Neural crest cell (in vitro differentiated cells): Measurements from ENCODE around the gene SHD. TPM values are rescaled to one million over a fixed set of nuclear protein-coding genes. Genes with fewer than 3 reads are reported as not detected.

Experiments
- DNase-seq: peaks from one replicate; pipeline ENCODE4 v3.0.0; 2021; ENCODE audit warnings: low read depth, mixed read lengths, low spot score
- H3K27ac Mint-ChIP-seq: one replicate; pipeline ENCODE4 v1.8.0; 2021; ENCODE audit warnings: mild to moderate bottlenecking, mixed read lengths; ENCODE audit not compliant: unreplicated experiment
- H3K27me3 Mint-ChIP-seq: 2 replicates; pipeline ENCODE4 v1.8.0; 2021; ENCODE audit warnings: low read depth, mild to moderate bottlenecking, mixed read lengths
- H3K36me3 Mint-ChIP-seq: 2 replicates; pipeline ENCODE4 v1.8.0; 2021; ENCODE audit warnings: low read depth, mild to moderate bottlenecking, mixed read lengths
- H3K4me1 Mint-ChIP-seq: 2 replicates; pipeline ENCODE4 v1.8.0; 2021; ENCODE audit warnings: mixed read lengths
- H3K4me3 Mint-ChIP-seq: one replicate; pipeline ENCODE4 v1.8.0; 2021; ENCODE audit warnings: mild to moderate bottlenecking, mixed read lengths
- H3K9me3 Mint-ChIP-seq: 2 replicates; pipeline ENCODE4 v1.8.0; 2021; ENCODE audit warnings: mixed read lengths
- CTCF ChIP-seq: fragments of 200-600 bp; sonication (generic); conservative IDR thresholded peaks from 2 replicates; pipeline ENCODE4 v1.5.0; 2021; ENCODE audit warnings: antibody characterized with exemption, mild to moderate bottlenecking
- total RNA-seq: library from RNA; stranded (reverse); gene quantifications from 2 replicates; pipeline ENCODE4 v1.2.1, GENCODE V29; 2021

The SHD gene
- total RNA-seq, 1 donor from 2014 or later, result 2.7 TPM

- H3K4me1 Mint-ChIP-seq, result peaks cover 7% of the 10 kb centered on the region
- no peaks in the 10 kb centered on the region for H3K36me3 Mint-ChIP-seq
- peaks cover 11% of the 10 kb centered on the region for H3K27me3 Mint-ChIP-seq
- H3K4me3 Mint-ChIP-seq, result no peak overlapping the region
- no peak for TF ChIP-seq CTCF
- DNase-seq, result no peak
- H3K9me3 Mint-ChIP-seq, result no peaks in the 10 kb centered on the region
- no peak overlapping the region for H3K27ac Mint-ChIP-seq
Measured at GRCh38 chr19:4292515-4292914, 13.4 kb downstream of the SHD start.

GRCh38 chr19:4294389-4294788 is 15.3 kb downstream of the SHD start:
- H3K4me1 Mint-ChIP-seq, result peaks cover 7% of the 10 kb centered on the region
- no peak for TF ChIP-seq CTCF
- H3K27ac Mint-ChIP-seq, result no peak overlapping the region
- no peaks in the 10 kb centered on the region for H3K9me3 Mint-ChIP-seq
- H3K4me3 Mint-ChIP-seq, result no peak overlapping the region
- no peaks in the 10 kb centered on the region for H3K36me3 Mint-ChIP-seq
- DNase-seq, result no peak
- H3K27me3 Mint-ChIP-seq, result peaks cover 4% of the 10 kb centered on the region

- Mint-ChIP-seq H3K27ac (no peak overlapping the region), H3K4me1 (peaks cover under 1% of the 10 kb centered on the region), H3K4me3 (no peak overlapping the region), H3K9me3 (no peaks in the 10 kb centered on the region), H3K27me3 (peaks cover 4% of the 10 kb centered on the region), H3K36me3 (no peaks in the 10 kb centered on the region)
- no peak for TF ChIP-seq CTCF
- DNase-seq, result no peak
Measured at GRCh38 chr19:4295972-4296771, 17.1 kb downstream of the SHD start.

GRCh38 chr19:4297901-4298809 is 19.1 kb downstream of the SHD start:
- DNase-seq, result no peak

More at GRCh38 chr19:4297901-4298809, 19.1 kb downstream of the SHD start:
- Mint-ChIP-seq H3K4me1 (peaks cover 7% of the 10 kb centered on the region), H3K27me3 (peaks cover 4% of the 10 kb centered on the region), H3K4me3 (no peak overlapping the region), H3K27ac (no peak overlapping the region), H3K9me3 (no peaks in the 10 kb centered on the region), H3K36me3 (no peaks in the 10 kb centered on the region)
- no peak for TF ChIP-seq CTCF
